Measurements from ENCODE around the gene RPS25.
"Not testable (repeated sequence)": the region's sequence is repeated elsewhere in the genome, so short reads cannot be mapped to it uniquely, and the experiment has no call there.

Gene RPS25

DNA sequence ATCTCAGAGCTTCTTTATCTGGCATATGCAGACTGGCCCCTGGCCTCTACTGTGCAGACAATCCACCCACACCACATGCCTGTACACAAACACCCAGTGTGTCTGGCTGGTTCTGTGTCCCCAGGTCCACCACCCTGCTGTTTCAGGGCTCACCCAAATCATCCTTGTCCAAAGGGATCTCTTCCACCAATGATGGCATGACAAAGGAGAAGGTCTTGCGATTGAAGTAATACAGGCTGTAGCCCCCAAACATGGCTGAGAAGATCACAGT lies 10.9 kb upstream of the RPS25 start:
- H3K9me3 ChIP-seq (ENCODE audit: control insufficient read depth, insufficient read depth, low read length): no peaks in the 10 kb centered on the region
- peak overlapping the region; percentile 82; the same call in 1 of the 2 replicates for H3K9ac ChIP-seq (ENCODE audit: low read depth, low read length)
- H3K36me3 ChIP-seq (ENCODE audit: insufficient read depth, low read length): peaks cover 11% of the 10 kb centered on the region
- peaks cover 16% of the 10 kb centered on the region; the same call in 1 of the 2 replicates for H3K4me1 ChIP-seq (ENCODE audit: insufficient read depth, low read length)

DNA sequence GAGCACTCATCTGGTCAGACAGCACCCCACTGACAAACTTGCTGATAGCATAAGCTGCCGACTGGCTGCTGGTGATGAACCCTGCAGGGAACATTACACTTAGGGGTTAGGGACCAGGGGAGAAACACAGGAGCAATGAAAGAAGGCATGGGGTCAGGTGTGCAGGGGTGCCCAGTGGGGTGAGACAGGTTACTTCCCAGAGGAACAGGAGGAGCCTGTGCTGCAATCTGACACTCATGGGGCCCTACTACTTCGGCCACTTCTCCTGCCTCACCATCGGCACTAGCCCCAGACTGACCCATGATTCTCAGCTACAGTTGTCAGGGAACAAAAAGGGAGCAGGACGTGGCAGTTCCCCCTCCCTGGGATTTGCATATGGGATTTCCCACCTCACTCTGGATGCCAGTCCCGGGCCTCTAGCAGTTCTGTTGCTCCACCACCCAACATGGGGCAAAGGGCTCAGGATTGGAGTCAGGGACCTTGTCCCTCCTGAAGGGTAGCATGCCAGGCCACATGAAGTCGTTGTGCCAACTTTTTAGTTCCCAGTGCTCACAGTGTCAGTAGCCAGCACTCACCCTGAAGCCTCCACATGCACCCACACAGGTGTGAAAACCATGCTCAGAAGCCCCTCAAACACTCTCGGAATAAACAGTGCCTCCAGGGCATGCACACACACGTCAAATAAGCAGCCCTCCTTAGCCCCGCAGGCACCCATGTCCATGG lies 10.4 kb upstream of the RPS25 start:
- H3K36me3 ChIP-seq (ENCODE audit: insufficient read depth, low read length): peaks cover 11% of the 10 kb centered on the region
- no peak overlapping the region for H3K9ac ChIP-seq (ENCODE audit: low read depth, low read length)
- no peaks in the 10 kb centered on the region for H3K9me3 ChIP-seq (ENCODE audit: control insufficient read depth, insufficient read depth, low read length)
- peaks cover 16% of the 10 kb centered on the region; the same call in 1 of the 2 replicates for H3K4me1 ChIP-seq (ENCODE audit: insufficient read depth, low read length)

- Histone ChIP-seq H3K36me3 (ENCODE audit: insufficient read depth, low read length) (peaks cover 11% of the 10 kb centered on the region), H3K9me3 (ENCODE audit: control insufficient read depth, insufficient read depth, low read length) (no peaks in the 10 kb centered on the region), H3K9ac (ENCODE audit: low read depth, low read length) (no peak overlapping the region), H3K4me1 (ENCODE audit: insufficient read depth, low read length) (peaks cover 16% of the 10 kb centered on the region; the same call in 1 of the 2 replicates)
These were observed 9.6 kb upstream of the RPS25 start for GRCh38 chr11:119027561-119028345.

GRCh38 chr11:119026970-119027369 lies 8.8 kb upstream of the RPS25 start:
- Histone ChIP-seq H3K36me3 (ENCODE audit: insufficient read depth, low read length) (peaks cover 11% of the 10 kb centered on the region), H3K4me1 (ENCODE audit: insufficient read depth, low read length) (peaks cover 16% of the 10 kb centered on the region; the same call in 1 of the 2 replicates), H3K9me3 (ENCODE audit: control insufficient read depth, insufficient read depth, low read length) (no peaks in the 10 kb centered on the region)

GRCh38 chr11:119025978-119026766 lies 8.0 kb upstream of the RPS25 start:
- H3K4me1 ChIP-seq (ENCODE audit: insufficient read depth, low read length): peaks cover 16% of the 10 kb centered on the region; the same call in 1 of the 2 replicates
- H3K9me3 ChIP-seq (ENCODE audit: control insufficient read depth, insufficient read depth, low read length): no peaks in the 10 kb centered on the region
- H3K36me3 ChIP-seq (ENCODE audit: insufficient read depth, low read length): peaks cover 18% of the 10 kb centered on the region
- no peak overlapping the region for H3K9ac ChIP-seq (ENCODE audit: low read depth, low read length)

More at GRCh38 chr11:119026970-119027369, 8.8 kb upstream of the RPS25 start:
- H3K9ac ChIP-seq (ENCODE audit: low read depth, low read length): no peak overlapping the region

DNA sequence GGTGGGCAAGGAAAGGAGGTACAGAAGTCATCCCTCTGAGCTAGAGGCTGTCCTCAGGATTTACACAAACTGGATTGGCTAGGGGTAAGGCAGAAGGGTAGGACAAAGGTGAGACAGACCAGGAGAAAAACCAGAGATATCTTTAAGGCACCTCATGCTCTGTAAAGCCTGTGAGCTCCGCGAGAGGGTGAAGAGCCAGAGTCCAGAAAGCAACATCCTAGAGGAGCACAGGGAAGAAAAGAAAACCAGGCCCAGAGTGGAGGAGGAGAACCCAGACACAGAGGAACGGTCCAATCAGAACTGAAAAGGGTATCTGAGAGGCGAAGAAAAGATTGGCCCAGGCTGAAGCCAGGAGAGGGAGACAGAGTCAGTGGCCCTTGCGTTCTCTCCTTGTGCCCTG lies 7.4 kb upstream of the RPS25 start:
- peaks cover 16% of the 10 kb centered on the region; the same call in 1 of the 2 replicates for H3K4me1 ChIP-seq (ENCODE audit: insufficient read depth, low read length)
- H3K9ac ChIP-seq (ENCODE audit: low read depth, low read length): no peak overlapping the region
- peaks cover 19% of the 10 kb centered on the region for H3K36me3 ChIP-seq (ENCODE audit: insufficient read depth, low read length)
- H3K9me3 ChIP-seq (ENCODE audit: control insufficient read depth, insufficient read depth, low read length): no peaks in the 10 kb centered on the region

- Histone ChIP-seq H3K9ac (ENCODE audit: low read depth, low read length) (no peak overlapping the region), H3K4me1 (ENCODE audit: insufficient read depth, low read length) (peaks cover 16% of the 10 kb centered on the region; the same call in 1 of the 2 replicates), H3K36me3 (ENCODE audit: insufficient read depth, low read length) (peaks cover 19% of the 10 kb centered on the region), H3K9me3 (ENCODE audit: control insufficient read depth, insufficient read depth, low read length) (no peaks in the 10 kb centered on the region)
These were observed 6.9 kb upstream of the RPS25 start for GRCh38 chr11:119025099-119025473.

DNA sequence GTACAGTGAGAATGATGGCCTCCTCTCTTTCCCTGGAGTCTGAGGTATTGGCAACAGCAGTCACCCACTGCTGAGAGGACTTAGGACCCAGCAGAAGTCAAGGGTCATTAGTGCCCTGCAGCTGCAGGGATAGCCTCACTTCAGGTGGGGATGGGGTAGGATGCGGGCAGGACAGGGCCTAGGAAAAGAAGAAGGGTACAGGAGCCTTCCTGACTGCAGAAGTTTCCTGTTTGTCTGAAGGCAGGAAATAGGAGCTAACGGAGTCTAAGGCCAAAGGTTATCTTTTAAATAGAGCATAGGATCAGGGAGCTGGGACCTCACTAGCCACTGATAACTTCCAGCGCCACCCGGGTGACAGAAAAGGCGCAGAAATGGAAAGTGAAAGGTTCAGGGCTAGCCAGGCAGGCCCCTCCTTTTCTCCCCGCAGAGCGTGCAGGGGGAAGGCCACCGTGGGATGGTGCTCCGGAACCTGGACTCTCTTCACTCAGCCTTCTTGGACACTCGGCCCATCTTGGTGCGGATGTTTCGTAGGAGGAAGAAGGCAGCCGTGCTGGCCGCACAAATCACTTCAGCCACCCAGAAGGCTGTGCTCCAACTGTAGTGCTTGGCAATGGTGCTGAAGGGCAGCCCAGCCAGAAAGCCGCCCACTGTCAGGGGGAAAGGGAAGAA lies 6.4 kb upstream of the RPS25 start:
- peaks cover 18% of the 10 kb centered on the region; the same call in 1 of the 2 replicates for H3K4me1 ChIP-seq (ENCODE audit: insufficient read depth, low read length)
- H3K9ac ChIP-seq (ENCODE audit: low read depth, low read length): no peak overlapping the region
- peaks cover 19% of the 10 kb centered on the region for H3K36me3 ChIP-seq (ENCODE audit: insufficient read depth, low read length)
- no peaks in the 10 kb centered on the region for H3K9me3 ChIP-seq (ENCODE audit: control insufficient read depth, insufficient read depth, low read length)

- no peak overlapping the region for H3K9ac ChIP-seq (ENCODE audit: low read depth, low read length)
- peaks cover 19% of the 10 kb centered on the region for H3K36me3 ChIP-seq (ENCODE audit: insufficient read depth, low read length)
- H3K9me3 ChIP-seq (ENCODE audit: control insufficient read depth, insufficient read depth, low read length): no peaks in the 10 kb centered on the region
- H3K4me1 ChIP-seq (ENCODE audit: insufficient read depth, low read length): peaks cover 12% of the 10 kb centered on the region; the same call in 1 of the 2 replicates
These were observed 5.6 kb upstream of the RPS25 start for GRCh38 chr11:119023741-119024140.

DNA sequence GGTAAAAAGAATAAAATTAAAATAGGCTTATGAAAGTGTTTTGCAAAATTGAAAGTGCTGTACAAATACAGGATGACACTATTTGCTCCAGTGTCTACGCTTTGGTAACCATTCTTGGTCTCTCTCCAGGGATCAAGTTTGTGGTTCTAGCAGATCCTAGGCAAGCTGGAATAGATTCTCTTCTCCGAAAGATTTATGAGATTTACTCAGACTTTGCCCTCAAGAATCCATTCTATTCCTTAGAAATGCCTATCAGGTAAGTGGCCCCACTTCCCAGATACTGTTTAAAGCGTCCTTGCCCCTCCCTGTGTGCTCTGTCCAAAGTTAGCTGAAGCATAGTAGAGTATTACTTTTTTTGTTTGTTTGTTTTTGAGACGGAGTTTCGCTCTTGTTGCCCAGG lies 3.5 kb upstream of the RPS25 start:
- Histone ChIP-seq H3K9me3 (ENCODE audit: control insufficient read depth, insufficient read depth, low read length) (no peaks in the 10 kb centered on the region), H3K9ac (ENCODE audit: low read depth, low read length) (no peak overlapping the region), H3K36me3 (ENCODE audit: insufficient read depth, low read length) (peaks cover 22% of the 10 kb centered on the region), H3K4me1 (ENCODE audit: insufficient read depth, low read length) (peaks cover 6% of the 10 kb centered on the region; the same call in 1 of the 2 replicates)

DNA sequence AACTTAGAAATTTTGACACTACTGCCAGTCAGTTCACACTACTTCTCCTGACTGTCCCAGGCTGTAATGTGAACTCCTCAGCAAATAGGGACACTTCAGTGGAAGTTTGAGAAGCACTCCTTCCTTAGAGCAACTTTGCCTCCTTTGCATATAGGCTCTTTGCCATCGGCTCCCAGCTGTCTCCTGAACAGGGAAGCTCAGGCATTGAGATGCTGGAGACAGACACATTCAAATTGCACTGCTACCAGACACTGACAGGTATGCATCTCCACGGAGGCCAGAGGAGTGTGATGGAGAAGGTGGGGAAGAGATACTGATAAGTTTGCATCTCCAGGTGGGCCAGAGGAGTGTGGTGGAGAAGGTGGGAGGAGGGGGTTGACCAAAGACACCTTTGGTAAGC lies 1.9 kb upstream of the RPS25 start:
- Histone ChIP-seq H3K36me3 (ENCODE audit: insufficient read depth, low read length) (peaks cover 31% of the 10 kb centered on the region), H3K9ac (ENCODE audit: low read depth, low read length) (peak overlapping the region; percentile 97), H3K9me3 (ENCODE audit: control insufficient read depth, insufficient read depth, low read length) (no peaks in the 10 kb centered on the region), H3K4me1 (ENCODE audit: insufficient read depth, low read length) (peaks cover 6% of the 10 kb centered on the region; the same call in 1 of the 2 replicates)

DNA sequence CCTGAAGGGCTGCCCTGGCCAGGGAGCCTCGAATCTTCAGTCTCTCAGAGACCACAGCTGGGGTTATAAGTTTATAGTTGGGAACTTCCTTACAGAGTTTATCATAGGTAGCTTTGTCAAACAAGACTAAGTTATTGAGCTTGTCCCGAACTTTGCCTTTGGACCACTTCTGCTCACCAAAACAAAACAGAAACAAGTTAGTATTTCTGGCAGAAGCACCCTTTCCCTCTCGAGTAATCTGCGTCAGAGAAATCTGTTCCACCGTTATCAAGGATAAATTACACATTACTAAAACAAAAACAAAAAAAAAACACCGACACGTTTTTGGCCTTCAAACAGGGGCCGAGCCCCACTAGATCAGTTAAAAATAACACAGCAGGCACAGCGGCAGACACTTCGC lies 766 bp downstream of the RPS25 start:
- Histone ChIP-seq H3K9ac (ENCODE audit: low read depth, low read length) (peak overlapping the region; percentile 97), H3K36me3 (ENCODE audit: insufficient read depth, low read length) (peaks cover 42% of the 10 kb centered on the region)
- not testable (repeated sequence) for H3K9me3 ChIP-seq (ENCODE audit: control insufficient read depth, insufficient read depth, low read length); H3K4me1 ChIP-seq (ENCODE audit: insufficient read depth, low read length)

- Histone ChIP-seq H3K9me3 (ENCODE audit: control insufficient read depth, insufficient read depth, low read length) (no peaks in the 10 kb centered on the region), H3K4me1 (ENCODE audit: insufficient read depth, low read length) (peaks cover 2% of the 10 kb centered on the region; the same call in 1 of the 2 replicates), H3K36me3 (ENCODE audit: insufficient read depth, low read length) (peaks cover 41% of the 10 kb centered on the region), H3K9ac (ENCODE audit: low read depth, low read length) (no peak overlapping the region)
These were observed 1.7 kb downstream of the RPS25 start for GRCh38 chr11:119016216-119017009.

Measured in ES-I3 (cell line).